ENCODE data around the gene ASIC4. TPM values are rescaled to one million over a fixed set of nuclear protein-coding genes. Genes with fewer than 3 reads are reported as not detected.

The ASIC4 gene
- polyA plus RNA-seq, 4 donors = 0.06 to 0.37 (median 0.19) TPM

- DNase-seq (ENCODE audit: low read depth in 4 of 4, low spot score in 3 of 4) = no peak
Measured at GRCh38 chr2:219563271-219563928, 49.1 kb downstream of the ASIC4 start.

- no peak for DNase-seq (ENCODE audit: low read depth in 4 of 4, low spot score in 3 of 4)
Measured at GRCh38 chr2:219565130-219566080, 51.1 kb downstream of the ASIC4 start.

DNA sequence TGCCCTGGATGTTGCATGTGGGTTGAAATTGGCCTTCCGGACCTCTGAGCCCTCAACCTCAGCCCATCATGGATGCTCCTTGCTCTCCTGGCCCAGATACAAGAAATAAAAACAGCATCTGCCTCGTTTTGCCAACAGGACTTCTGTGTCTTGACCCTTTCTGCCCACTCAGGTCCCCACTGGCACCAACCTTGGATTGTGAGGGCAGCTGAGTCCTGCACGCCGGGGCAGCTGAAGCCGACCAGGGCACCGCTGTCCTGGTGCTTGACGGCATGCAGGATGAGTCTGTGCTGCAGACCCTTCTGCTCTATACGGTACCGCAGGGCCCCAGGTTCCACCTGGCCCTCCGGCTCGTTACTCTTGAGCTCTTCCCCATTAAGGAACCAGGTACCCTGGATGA is 52.4 kb downstream of the ASIC4 start:
- no peak for DNase-seq (ENCODE audit: low read depth in 4 of 4, low spot score in 3 of 4)

- DNase-seq (ENCODE audit: low read depth in 4 of 4, low spot score in 3 of 4) = no peak
Measured at GRCh38 chr2:219567131-219567530, 52.8 kb downstream of the ASIC4 start.

GRCh38 chr2:219567791-219568361 is 53.6 kb downstream of the ASIC4 start:
- no peak for DNase-seq (ENCODE audit: low read depth in 4 of 4, low spot score in 3 of 4)

DNA sequence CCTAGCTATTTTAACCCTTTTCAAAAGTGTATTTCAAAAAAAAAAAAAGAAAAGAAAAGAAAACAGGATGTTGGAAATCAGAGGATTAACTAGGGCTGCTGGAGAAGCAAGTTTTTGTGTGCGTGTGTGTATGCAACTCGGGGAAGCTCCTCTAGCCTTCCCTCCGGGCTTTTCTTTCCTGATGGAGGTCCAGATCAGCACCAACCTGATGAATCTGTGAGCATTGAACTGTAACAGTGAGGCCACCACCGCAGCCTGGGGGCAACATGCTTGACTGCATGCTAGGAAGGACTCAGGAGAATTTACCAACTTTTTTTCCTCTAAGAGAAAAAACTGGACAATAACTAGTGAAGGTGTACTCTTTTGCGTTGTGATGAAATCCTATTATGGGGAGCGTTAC is 54.8 kb downstream of the ASIC4 start:
- no peak for DNase-seq (ENCODE audit: low read depth in 4 of 4, low spot score in 3 of 4)

DNA sequence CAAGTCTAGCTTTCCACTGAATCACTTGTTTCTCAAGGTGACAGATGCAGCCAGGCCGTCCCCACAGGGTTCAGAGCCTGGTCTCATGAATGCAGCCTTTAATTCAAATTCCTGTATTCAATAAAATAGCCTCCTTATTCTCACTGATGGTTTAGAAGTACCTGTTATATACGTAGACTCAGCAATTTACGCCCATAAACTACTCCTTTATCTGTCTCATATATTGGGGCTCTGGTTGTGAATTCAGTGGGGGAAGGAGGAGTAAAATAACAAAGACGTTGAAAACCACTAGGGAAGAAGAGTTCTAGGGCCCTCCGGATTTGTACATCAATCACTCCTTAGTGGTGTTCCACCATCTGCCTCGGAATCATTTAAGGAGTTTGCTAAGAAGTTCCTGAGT is 55.4 kb downstream of the ASIC4 start:
- no peak for DNase-seq (ENCODE audit: low read depth in 4 of 4, low spot score in 3 of 4)

GRCh38 chr2:219570194-219570923 is 56.1 kb downstream of the ASIC4 start:
- DNase-seq (ENCODE audit: low read depth in 4 of 4, low spot score in 3 of 4) = no peak

GRCh38 chr2:219570924-219571310 is 56.6 kb downstream of the ASIC4 start:
- no peak for DNase-seq (ENCODE audit: low read depth in 4 of 4, low spot score in 3 of 4)

GRCh38 chr2:219571311-219572236 is 57.3 kb downstream of the ASIC4 start, which contains the start of gene OBSL1:
TSS of gene OBSL1 (minus strand) at chr2:219571539. CDS start at chr2:219571232, 307 bp downstream.
- DNase-seq (ENCODE audit: low read depth in 4 of 4, low spot score in 3 of 4) = peak in 2 of 4 donors; percentile 66 to 83

DNA sequence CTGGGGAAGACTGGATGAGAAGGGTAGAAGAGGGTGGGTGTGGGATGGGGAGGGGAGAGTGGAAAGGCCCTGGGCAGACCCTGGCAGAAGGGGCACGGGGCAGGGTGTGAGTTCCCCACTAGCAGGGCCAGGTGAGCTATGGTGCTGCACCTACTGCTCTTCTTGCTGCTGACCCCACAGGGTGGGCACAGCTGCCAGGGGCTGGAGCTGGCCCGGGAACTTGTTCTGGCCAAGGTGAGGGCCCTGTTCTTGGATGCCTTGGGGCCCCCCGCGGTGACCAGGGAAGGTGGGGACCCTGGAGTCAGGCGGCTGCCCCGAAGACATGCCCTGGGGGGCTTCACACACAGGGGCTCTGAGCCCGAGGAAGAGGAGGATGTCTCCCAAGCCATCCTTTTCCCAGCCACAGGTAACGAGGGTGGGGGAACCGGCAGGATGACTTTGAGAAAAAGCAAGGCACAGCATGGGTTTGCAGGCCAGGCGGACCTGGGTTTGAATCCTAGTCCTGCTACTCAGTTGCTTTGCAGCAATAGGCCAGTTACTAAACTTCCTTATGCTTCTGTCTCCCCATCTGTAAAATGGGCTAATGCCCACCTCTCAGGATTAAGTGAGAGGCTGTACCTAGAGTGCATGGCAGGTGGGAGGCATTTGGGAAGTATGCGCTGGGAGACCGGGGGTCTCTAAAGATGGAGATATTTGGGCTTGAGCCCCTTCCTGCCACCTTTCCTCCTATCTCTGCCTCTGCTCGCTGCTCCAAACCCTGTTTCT is 58.1 kb downstream of the ASIC4 start, which contains the start of gene INHA:
Gene INHA (plus strand): TSS at position 74 of the 765 bp plus-strand sequence. CDS start 65 bp downstream, at position 139.
- no peak for DNase-seq (ENCODE audit: low read depth in 4 of 4, low spot score in 3 of 4)

DNA sequence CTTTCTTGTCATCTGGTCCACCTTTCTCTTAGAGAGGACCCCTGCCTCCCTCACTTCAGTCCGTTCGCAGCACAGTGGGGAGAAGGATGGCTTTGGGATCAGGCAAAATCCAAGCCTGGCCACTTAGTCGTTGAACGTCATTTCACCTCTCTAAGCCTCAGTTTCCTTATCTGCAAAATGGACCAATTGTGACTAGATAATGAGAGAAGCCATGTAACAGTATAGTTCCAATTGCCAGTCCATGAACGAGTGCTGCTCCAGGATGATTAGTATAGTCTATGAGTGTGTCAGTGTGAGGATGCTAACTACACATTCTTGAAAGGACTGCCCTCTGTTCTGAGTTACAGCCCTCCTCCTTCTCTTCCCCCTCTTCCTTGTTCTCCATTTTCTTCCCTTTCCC is 58.9 kb downstream of the ASIC4 start:
- DNase-seq (ENCODE audit: low read depth in 4 of 4, low spot score in 3 of 4) = no peak

GRCh38 chr2:219574484-219575311 is 60.4 kb downstream of the ASIC4 start:
- no peak for DNase-seq (ENCODE audit: low read depth in 4 of 4, low spot score in 3 of 4)

- DNase-seq (ENCODE audit: low read depth in 4 of 4, low spot score in 3 of 4) = no peak
Measured at GRCh38 chr2:219575566-219576504, 61.6 kb downstream of the ASIC4 start.

DNA sequence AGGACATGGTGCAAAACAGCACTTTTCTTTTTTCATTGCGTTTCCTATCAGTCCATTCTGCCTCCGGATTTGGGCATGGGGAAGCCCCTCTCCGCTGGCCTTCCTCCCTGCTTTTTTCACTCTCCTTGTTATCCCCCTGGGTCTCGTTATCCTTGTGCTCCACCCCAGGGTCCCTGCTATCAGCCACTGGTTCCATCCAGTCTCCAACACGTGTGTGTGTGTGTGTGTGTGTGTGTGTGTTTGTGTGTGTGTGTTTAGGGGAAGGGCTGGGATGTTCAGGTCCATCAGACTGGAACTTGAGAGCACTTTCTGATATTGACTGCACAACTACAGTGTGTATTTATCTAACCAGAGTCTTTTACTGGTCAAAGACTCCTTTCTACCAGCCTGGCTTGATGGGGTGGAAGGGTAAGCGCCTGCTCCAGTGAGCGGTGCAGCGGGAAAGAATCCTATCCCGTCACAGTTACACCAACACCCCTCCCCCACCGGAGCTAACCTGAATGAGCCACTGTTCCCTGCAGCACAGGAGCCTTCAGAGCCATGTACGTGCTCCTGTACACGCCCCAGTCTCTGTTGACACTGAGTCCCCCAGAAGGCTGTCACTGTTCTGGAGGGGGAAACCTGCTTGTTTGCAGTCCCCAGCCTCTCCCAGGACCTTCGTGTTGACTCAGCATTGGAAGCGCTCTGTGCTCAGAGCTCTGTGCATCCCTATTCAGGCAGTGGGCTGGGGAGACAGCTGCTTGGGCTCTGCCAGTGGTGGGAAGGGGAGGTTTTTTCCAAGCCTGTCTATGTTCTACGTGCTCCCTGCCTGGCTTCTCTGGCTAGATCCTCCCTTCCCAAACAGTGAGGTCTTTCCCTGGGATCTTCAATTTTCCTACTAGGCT is 62.5 kb downstream of the ASIC4 start:
- no peak for DNase-seq (ENCODE audit: low read depth in 4 of 4, low spot score in 3 of 4)

Data from left renal pelvis (tissue), 4 donors.